NCI-H345 treated with DMSO at 0.1 percent for 48 hours (cell line): ENCODE data around the gene BCL6.

Experiments used
- DNase-seq: peaks from one replicate; lab custom pipeline; 2025; ENCODE audit not compliant: unreplicated experiment; lab: John Stamatoyannopoulos, UW

The BCL6 gene

DNA sequence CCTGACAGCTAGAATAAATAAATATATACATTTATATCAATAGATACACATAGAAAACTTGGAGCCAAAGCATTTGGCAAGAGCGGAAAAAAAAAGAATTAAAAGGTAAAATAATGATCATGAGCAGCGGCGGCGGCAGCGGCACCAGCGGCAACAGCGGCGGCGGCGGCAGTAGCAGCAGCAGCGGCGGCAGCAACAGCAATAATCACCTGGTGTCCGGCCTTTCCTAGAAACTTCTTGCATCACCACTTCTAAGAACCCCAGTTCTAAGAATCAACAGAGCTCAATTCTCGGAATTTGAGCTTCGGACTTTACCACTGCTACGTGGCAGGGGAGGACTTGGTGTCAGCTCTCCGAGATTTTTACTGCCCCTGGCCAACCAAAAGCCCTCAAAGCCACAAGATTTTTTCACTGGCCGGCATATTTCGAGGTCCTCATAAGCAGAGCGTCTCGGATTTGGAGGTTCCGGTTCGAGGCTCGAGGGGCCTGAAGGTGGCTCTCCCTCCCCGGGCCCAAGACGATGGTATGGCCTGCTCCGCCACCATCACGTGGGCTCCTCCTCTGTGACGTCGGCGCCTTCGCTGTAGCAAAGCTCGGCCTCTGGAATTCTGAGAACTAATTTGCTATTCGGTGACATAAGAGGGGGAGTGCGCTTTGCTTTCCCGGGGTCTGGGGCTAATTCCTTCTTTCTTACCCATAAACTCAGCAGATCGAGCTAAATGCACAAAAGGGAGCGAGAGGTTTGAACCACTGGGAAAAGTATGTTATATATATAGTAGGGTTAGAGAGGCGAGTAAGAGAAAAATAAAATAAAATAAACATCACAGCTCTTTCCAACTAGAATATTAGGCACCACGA lies at the start of gene BCL6:
Gene BCL6 (minus strand): TSS at position 268 of the 858 bp plus-strand sequence. CDS start 11,775 bp downstream, outside the sequence.
- peak; percentile 98 for DNase-seq

DNA sequence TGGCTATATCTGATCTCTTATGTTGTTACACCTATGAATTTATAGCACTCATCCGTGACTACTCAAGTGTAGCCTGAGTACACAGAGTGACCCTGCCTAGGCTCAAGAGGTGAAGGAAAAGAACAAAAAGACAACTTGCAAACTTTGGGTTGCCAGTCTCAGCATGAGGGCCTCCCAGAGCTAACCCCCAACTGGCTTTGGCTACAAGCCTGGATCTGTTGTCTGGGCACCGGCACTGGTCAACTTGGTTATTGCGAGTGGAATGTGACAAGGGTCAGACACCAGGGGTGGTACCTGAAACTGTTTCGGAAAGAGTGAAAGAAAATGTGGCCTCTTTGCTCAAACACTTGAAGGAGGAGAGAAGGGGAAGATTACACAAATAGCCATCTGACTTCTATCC lies 49.5 kb upstream of the BCL6 start:
- no peak for DNase-seq

DNA sequence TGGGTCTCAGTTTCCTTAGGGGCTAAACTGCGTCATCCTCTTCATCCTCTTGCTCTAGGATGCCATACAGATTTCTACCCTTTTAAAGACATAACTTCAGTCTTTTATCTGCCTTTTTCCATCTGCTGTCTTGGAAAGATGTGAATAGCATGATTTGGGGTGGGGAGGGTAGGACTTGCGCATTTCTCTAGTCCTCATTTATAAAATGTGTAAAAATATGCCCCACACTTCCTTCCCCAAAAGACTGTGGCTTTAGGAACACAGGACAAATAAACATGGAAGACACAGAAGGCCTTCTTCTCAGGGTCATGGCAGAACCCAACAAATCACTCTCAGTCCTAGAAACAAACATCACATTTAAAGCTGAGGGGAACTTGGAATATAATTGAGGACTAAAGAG lies 48.4 kb upstream of the BCL6 start:
- no peak for DNase-seq

DNA sequence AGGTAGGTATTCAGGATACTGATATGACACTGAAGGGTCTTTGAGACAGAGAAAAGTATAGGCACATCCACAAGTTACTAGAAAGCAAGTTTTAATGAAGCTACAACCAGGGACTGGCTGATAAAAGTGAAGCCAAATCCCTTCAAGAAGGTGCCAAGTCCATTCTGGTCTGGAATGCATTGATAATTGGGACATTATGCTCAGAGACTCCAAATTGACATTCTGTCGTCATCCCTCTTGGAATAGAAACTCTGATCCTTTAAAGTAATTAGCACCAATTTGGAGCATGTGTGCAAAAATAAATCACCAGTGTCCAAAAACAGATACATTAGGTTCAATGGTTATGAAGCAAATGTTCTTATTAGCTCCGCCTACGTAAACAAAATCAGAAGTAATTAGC lies 47.3 kb upstream of the BCL6 start:
- DNase-seq: no peak

DNA sequence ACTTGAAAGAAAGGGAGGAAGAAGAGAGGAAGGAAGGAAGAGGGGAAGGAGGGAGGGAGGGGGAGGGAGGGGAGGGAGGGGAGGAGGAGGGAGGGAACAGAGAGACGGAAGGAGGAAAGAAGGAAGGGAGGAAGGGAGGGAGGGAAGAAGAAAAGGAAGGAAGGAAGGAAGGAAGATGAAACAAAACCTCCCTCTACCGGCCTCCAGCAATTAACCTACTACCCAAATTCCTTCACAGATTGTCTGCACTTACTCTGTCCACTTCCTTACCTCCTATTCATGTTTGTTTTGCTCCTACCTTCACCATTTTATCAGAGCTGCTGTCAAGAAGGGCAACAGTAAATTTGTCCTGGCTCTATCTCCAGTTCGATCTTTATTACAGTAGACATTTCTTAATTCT lies 44.6 kb upstream of the BCL6 start:
- no peak for DNase-seq

DNA sequence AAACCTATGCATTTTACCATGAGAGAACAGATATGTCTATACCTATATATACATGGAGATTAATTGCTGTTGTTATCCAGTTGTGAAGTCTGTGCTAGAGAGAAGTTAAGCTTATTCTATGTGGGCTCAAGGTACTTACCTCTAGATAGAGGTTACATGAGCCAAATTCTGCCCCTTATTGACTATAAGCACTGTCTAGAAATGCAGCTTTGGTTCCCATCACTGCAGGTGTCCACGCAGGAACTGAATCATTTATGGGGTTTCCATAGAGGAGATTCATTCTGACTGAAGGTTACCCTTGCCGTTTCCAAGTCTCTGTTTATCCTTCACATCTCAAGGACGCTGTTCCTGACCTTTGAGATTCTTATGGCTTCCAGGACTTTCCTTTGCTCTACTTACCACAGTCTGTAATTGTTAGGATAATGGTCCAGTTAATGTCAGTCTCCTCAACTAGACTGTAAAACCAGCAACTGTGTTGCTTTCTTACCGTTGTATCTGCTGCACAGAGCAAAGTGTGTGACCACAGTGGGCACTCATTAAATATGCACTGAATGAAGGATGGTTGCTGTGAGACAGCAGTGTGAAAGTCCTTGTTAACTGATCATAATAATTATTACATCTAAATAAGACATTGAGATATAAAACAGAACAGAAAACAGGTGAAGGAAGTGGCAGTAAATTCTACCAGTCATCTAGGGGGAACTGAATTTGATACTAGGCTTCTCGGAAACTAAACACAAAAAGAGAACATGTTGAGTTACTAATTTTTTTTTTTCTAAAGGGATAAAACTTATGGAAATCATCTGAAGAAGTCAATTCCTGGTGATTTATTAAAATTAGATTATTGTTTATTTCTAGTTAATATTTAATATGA lies 44.0 kb upstream of the BCL6 start:
- DNase-seq: no peak

DNA sequence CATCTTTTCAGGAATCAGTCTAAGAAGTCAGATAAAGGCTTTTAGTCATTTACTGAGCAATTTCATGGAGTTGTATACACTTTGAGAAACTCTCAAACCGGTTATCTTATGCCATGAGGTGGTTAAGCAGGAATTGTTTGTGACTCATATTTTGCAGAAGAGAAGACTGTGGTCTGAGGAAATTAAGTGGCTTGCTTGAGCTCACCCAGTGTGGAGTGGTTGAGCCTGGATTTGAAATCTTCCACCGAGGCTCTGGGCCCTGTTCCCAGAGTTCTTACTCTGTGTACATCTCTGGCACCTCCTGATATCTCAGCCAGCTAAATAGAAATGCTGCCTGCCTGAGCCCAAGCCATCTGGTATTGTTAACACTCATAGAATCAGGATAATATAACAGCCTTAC lies 37.8 kb upstream of the BCL6 start:
- DNase-seq: no peak

DNA sequence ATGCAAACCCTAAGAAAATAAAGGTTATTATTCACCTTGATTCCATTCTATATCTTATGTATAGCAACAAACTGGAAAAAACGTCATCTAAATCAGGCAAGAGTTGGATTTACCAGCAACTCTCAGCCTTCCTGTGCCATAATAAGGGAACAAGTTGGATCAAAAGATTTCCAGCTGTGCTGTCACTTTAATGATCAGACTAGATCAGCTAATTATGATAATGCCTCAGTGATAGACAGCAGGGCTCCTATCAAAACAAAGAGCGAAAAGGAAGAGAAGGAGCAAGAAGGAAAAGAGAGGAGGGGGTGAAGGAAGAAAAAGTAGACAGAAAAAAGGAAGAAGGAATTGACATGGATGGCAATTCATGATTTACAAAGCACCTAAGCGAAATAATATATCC lies 36.7 kb upstream of the BCL6 start:
- no peak for DNase-seq

DNA sequence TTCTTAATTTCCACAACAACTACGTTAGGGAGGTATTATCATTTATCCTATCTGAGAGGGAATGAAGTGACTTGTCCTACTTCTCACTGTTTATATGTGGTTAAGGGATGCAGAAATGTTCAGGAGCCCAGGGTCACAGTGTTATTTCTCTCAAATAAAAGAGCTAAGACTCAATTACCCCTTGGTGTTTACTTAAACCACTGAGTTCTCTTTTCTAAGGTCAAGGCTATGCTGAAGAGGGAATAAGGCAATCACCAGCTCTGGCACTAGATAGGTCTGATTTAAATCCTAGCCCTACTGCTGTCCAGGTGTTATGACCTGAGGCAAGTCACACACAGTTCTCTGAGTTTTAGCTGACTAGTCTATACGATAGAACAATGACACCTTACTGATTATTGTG lies 35.7 kb upstream of the BCL6 start:
- DNase-seq: no peak

DNA sequence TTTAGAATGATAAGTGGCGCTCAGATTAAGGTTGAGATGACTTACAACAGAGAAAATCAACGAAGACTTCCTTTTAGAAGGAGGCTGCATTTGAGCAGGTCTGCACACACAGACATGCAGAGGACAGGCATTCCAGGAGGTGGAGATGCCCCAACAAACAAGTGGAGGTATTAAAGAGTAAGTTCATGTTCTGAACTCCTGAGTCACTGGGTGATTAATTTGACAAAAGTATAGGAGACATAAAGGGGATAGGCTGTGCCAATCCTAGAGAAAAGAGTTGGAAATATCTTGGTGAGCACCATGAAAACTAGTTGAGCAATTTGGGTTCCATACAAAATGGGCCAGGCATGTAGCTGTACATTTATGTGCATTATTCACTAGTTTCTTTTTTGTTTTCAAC lies 33.5 kb upstream of the BCL6 start:
- DNase-seq: no peak

DNA sequence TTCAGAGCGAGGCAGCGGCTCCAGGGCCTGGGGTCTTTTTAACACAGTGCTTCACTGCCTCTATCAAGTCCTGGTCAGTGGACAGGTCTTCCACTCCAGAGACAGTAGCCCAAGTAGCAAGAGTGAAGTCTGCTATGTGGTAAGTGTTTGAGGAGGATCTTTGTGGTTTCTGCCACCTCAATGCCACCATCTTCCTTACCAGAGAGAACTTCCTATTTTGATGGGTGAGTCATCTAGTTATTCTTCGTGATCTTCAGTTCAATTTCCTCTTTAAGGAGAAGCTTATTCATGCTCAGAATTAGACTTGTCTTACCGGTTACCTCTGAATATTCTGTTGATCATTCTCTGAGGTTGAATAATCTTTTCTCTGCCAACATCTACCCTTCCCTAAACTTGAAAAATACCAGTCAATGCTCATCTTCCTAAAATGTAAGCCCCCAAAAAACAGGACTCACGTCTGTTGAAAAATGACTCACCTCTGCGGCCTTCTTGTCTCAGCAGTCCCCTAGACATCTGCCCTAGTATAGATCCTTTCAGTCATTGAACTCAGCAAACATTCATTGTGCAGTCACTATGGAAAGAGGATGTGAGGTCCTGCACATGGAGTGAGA lies 32.2 kb upstream of the BCL6 start:
- DNase-seq: no peak

DNA sequence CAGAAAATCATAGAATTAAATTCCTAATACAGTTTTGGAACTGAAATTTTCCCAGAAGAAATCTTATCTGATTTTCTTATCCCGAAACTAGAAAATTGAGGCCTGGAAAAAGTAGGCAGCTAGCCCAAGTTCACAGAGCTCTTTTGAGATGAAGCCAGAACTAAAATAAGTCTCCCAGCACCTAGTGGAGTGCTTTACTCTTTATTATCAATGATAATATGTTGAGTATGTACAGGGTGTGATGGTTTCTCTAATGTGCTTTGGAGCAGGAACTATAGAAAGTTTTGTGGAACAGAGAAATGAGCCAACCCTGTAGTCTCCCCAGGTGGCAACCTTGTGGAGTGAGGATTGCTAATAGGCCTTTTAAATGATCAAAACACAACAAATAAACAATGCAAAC lies 30.3 kb upstream of the BCL6 start:
- no peak for DNase-seq

DNA sequence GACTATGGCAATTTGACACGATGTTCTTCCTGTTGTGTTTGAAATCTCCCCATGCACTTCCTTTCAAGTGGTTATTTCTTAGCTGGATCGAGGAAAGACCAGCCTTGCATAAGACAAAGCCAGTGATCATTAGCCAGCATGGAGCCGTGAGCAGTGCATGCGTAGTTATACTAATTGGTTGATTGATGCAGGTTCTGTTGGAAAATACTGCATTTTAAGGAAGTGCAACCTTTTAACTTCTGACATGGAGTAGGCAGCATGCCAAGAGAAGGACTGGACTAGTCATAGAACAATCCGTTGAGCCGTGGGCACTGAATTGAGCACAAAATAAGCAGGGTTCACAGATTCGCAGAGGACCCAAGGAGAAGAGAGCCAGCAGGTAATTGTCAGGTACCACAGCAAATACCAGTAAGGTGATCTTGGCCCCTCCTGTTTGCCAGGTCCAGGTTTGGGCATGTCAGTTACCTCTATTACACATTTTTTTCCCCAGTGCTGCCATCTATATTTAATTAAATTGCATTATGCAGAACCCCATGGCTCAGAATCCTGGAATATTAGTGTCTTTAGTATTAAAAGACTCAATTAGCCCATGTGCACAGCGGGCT lies 29.0 kb upstream of the BCL6 start:
- DNase-seq: no peak

DNA sequence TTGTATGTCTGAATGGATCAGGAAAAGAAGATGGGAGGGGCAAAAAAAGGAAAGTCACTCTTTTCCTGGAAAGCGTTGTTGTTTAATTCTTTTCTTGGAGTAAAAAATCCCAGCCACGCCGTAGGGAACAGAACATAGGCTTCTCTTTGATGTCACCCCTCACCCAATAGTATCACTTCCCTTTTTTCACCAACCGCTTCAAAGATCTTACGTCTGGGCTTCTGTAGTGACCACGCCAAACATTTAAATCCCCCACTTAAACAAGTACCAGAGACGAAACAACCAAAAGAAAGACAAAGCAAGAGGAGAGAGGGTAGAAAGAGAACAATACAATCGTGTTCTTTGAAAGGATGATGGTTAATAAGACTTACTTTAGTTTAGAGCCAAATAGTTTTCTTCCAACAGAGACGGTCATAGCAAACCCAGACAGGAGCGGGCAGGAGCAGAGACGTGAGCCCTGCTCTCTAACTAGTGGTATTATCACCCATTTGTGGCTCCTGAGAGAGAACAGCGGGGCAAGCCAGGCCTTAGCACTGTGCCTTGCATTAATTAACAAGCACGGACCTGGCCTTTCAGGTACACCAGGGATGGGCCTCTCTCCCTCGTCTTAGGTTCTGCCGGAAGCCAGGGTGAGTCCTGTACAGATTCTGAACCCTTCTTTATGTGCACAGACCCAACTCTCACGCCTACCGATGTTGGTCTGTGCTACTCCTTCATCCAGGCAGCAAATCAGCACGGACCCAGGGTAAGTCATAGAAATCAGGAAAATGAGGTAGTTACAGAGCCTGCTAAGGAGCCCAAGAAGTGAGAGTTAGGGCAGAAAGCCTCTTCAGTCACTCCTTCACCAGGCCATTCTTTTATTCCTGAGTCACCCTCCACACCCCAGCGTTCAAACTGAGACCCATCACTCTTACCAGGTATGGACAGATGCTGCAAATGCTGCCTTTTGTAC lies 28.2 kb upstream of the BCL6 start:
- DNase-seq: no peak

DNA sequence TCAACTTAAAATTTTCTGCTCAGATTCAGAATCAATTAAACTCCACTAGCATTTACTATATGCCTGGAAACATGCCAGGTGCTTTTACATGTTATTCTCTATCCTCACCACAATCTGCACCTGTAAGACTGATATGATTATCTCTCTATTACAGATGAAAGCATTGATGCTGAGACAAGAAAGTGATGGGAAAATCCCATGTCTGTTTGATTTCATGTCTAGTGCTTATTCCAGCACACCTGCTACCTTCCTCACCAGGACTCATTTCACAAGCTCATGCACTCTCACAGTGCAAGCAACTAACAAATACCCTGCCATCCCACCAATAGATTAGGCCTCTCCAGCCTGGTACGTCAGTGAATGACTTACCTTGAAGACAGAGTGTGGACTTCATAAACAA lies 25.0 kb upstream of the BCL6 start:
- no peak for DNase-seq

DNA sequence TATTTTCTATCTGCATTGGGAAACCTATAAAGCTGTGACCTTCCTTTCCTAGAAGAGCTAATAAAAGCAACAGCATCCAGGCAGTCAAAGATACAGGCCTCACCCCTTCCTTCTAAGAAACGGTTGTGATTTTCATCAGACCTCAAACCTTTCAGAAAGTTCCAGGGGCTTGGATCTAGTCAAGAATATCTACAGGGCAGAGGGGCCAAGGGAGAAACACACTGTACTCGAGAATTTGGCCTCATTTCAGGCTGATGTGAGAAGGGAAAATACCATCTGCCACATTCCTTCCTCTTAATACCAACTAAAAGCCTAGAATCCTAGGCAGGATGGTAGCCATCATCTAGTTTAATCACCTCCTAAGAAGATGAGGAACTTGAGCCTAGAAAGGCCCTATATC lies 24.5 kb upstream of the BCL6 start:
- no peak for DNase-seq

DNA sequence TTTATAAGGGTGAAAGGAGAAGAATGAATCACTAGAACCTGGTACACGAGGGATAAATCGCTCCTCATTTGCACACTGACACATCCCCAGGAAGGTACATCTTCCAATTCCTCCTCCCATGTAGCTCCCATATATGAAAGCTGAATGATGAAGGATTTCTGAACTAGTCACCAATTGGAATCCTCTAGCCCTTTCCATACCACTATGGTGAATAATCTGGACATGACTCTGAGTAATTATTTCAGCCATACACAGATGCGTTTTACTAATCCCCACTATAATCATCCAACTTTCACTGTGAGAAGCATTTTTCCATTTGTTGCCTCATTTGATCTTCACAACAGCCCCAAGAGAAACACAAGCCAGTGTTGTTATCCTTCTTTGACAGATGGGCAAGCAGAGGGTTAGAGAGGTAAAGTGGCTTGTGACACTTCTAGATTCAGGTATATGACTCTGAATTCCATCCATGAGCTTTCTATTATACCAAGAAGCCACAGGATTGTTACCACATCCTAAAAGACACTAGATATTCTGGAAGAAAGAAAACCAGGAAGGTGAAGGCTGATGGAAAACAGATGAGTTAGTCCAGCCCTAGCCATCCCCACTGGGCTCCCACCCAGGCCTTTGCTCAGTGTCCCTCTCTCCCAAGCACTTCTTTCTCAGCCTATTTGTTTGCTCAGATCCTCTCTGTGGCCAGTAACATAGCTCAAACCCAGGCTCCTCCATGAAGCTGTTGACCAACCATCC lies 22.2 kb upstream of the BCL6 start:
- no peak for DNase-seq

DNA sequence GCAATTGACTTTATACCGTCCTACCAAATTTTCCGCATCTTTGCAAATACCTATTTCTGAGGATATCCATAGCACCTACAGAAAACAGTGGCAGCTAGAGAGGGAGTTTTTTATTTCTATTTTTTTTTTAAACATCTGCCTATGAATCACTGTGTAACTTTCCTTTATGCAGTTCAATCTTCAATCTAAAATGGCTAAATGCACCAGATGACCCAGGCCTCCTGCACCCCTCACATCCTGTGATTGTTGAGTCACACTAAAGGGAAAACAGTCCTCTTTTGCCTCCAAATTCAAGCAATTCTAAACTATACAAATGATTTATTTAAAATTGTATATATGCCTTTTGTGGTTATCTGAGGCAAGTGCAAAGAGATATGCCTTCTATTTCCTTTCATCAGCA lies 20.1 kb upstream of the BCL6 start:
- DNase-seq: no peak

DNA sequence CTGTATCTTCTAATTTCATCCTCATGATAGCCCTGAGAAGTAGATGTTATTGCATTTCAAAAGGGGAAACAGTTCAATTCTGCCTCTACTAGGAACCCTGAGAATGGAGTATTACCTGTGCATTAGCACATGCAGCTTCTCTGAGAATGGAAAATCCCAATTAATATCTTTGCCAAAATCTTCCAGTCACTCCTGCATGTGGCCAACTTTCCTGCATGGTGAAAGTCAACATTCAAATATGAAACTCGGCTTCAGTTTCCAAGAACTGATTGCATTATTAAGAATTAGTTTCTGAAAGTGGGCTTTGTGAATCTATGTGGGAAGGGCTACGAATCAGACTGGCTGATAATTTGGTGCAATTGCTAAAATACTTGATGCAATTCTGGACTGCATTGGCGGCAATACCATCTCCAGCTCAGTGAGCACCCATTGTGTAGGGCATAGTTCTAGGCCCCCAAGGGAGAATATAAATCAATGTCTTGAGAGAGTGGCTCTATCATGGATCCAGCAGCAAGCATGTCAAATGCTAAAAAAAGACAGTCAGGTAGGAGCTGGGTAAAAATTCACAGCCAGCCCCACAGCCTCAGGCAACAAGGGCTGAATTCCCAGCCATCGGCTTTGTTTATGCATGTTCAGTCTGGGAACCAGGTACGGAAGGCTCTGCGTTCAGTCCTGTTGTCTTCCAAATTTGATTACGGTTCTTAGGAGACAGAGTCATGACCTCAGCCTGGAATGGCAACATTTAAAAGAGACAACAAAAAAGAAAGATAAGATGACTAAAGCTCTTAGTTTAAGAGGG lies 18.8 kb upstream of the BCL6 start:
- no peak for DNase-seq
